ENCODE results near the gene LHPP.

LHPP gene

GRCh38 chr10:124544711-124545110 is 83.1 kb downstream of the LHPP start:
- DNase-seq (ENCODE audit: low spot score), result no peak
- Histone ChIP-seq H3K4me2 (ENCODE audit: insufficient read depth, low read length, poor library complexity, severe bottlenecking) (no peak overlapping the region), H3K9me3 (replicated peaks in 1 of 2; ENCODE audit: control insufficient read depth in 2 of 2, insufficient read depth in 1 of 2, low read depth in 1 of 2, low read length in 2 of 2) (no peaks in the 10 kb centered on the region), H2BK15ac (ENCODE audit: low read length) (no peak overlapping the region), H3K18ac (ENCODE audit: low read length) (peak overlapping the region; percentile 71), H2BK12ac (ENCODE audit: low read length) (no peak overlapping the region), H3K4ac (ENCODE audit: low read length) (no peak overlapping the region), H3K14ac (ENCODE audit: low read length) (peak overlapping the region; percentile 94), H3K79me1 (ENCODE audit: low read depth, low read length) (no peaks in the 10 kb centered on the region), H3K4me1 (ENCODE audit: control insufficient read depth in 2 of 2, insufficient read depth in 1 of 2, low read depth in 1 of 2, low read length in 2 of 2) (peaks cover 4 to 12% of the 10 kb centered on the region in 2 donors), H2AK5ac (ENCODE audit: low read depth, low read length) (peak overlapping the region; percentile 84), H2BK5ac (ENCODE audit: low read length) (peak overlapping the region; percentile 60), H4K8ac (ENCODE audit: low read depth, low read length) (no peak overlapping the region), H4K91ac (ENCODE audit: low read depth, low read length, poor library complexity) (no peak overlapping the region), H3K4me3 (ENCODE audit: low read length in 2 of 2) (no peak overlapping the region), H3K36me3 (replicated peaks in 1 of 2; ENCODE audit: control insufficient read depth in 2 of 2, insufficient read depth in 2 of 2, low read length in 2 of 2) (no peaks in the 10 kb centered on the region), H3K9ac (ENCODE audit: low read depth, low read length, poor library complexity) (no peak overlapping the region), H3K27ac (replicated peaks; ENCODE audit: low read length) (no peak overlapping the region), H2BK120ac (ENCODE audit: low read depth, low read length) (peak overlapping the region; percentile 81), H2AFZ (ENCODE audit: low read length) (no peak overlapping the region), H3K23ac (ENCODE audit: low read depth, low read length, poor library complexity) (peak overlapping the region; percentile 55), H3K27me3 (ENCODE audit: control insufficient read depth in 3 of 3, insufficient read depth in 3 of 3, low read depth in 1 of 3, low read length in 3 of 3) (peaks cover 0 to 7% (median 0%) of the 10 kb centered on the region in 3 experiments)
- no CpG with 5 or more reads among the region's 16 CpGs for WGBS, 2 donors (ENCODE audit: extremely low coverage in 2 of 2, insufficient read length in 2 of 2, insufficient replicate concordance in 1 of 2)

- H3K14ac ChIP-seq (ENCODE audit: low read length), result no peak overlapping the region
- H3K18ac ChIP-seq (ENCODE audit: low read length), result no peak overlapping the region
- H3K23ac ChIP-seq (ENCODE audit: low read depth, low read length, poor library complexity), result peak overlapping the region; percentile 43
- no peak overlapping the region for H2AFZ ChIP-seq (ENCODE audit: low read length)
- H3K4me3 ChIP-seq (ENCODE audit: low read length in 2 of 2), result no peak overlapping the region
- no peak overlapping the region for H4K91ac ChIP-seq (ENCODE audit: low read depth, low read length, poor library complexity)
- H2BK12ac ChIP-seq (ENCODE audit: low read length), result no peak overlapping the region
- no peaks in the 10 kb centered on the region for H3K9me3 ChIP-seq (replicated peaks in 1 of 2; ENCODE audit: control insufficient read depth in 2 of 2, insufficient read depth in 1 of 2, low read depth in 1 of 2, low read length in 2 of 2)
- peak overlapping the region; percentile 60 for H2BK5ac ChIP-seq (ENCODE audit: low read length)
- H3K4ac ChIP-seq (ENCODE audit: low read length), result no peak overlapping the region
- no CpG with 5 or more reads among the region's 23 CpGs for WGBS, 2 donors (ENCODE audit: extremely low coverage in 2 of 2, insufficient read length in 2 of 2, insufficient replicate concordance in 1 of 2)
- no peak overlapping the region for H3K9ac ChIP-seq (ENCODE audit: low read depth, low read length, poor library complexity)
- H3K36me3 ChIP-seq (replicated peaks in 1 of 2; ENCODE audit: control insufficient read depth in 2 of 2, insufficient read depth in 2 of 2, low read length in 2 of 2), result no peaks in the 10 kb centered on the region
- no peak overlapping the region for H2BK120ac ChIP-seq (ENCODE audit: low read depth, low read length)
- peaks cover 0 to 7% (median 0%) of the 10 kb centered on the region in 3 experiments for H3K27me3 ChIP-seq (ENCODE audit: control insufficient read depth in 3 of 3, insufficient read depth in 3 of 3, low read depth in 1 of 3, low read length in 3 of 3)
- no peaks in the 10 kb centered on the region for H3K79me1 ChIP-seq (ENCODE audit: low read depth, low read length)
- H2BK15ac ChIP-seq (ENCODE audit: low read length), result peak overlapping the region; percentile 6
- DNase-seq (ENCODE audit: low spot score), result no peak
- no peak overlapping the region for H3K27ac ChIP-seq (replicated peaks; ENCODE audit: low read length)
- no peak overlapping the region for H3K4me2 ChIP-seq (ENCODE audit: insufficient read depth, low read length, poor library complexity, severe bottlenecking)
- H2AK5ac ChIP-seq (ENCODE audit: low read depth, low read length), result peak overlapping the region; percentile 83
- peaks cover 6 to 15% of the 10 kb centered on the region in 2 donors for H3K4me1 ChIP-seq (ENCODE audit: control insufficient read depth in 2 of 2, insufficient read depth in 1 of 2, low read depth in 1 of 2, low read length in 2 of 2)
- H4K8ac ChIP-seq (ENCODE audit: low read depth, low read length), result no peak overlapping the region
Observed at GRCh38 chr10:124545351-124546054, 83.9 kb downstream of the LHPP start.

- Histone ChIP-seq H3K4me2 (ENCODE audit: insufficient read depth, low read length, poor library complexity, severe bottlenecking) (no peak overlapping the region), H3K79me1 (ENCODE audit: low read depth, low read length) (no peaks in the 10 kb centered on the region), H3K14ac (ENCODE audit: low read length) (peak overlapping the region; percentile 56), H4K91ac (ENCODE audit: low read depth, low read length, poor library complexity) (no peak overlapping the region), H3K27me3 (ENCODE audit: control insufficient read depth in 3 of 3, insufficient read depth in 3 of 3, low read depth in 1 of 3, low read length in 3 of 3) (peaks cover 0 to 7% (median 0%) of the 10 kb centered on the region in 3 experiments), H4K8ac (ENCODE audit: low read depth, low read length) (no peak overlapping the region), H2BK5ac (ENCODE audit: low read length) (no peak overlapping the region), H2BK12ac (ENCODE audit: low read length) (no peak overlapping the region), H3K23ac (ENCODE audit: low read depth, low read length, poor library complexity) (peak overlapping the region; percentile 43), H2BK120ac (ENCODE audit: low read depth, low read length) (no peak overlapping the region), H3K4me1 (ENCODE audit: control insufficient read depth in 2 of 2, insufficient read depth in 1 of 2, low read depth in 1 of 2, low read length in 2 of 2) (peaks cover 8 to 15% of the 10 kb centered on the region in 2 donors), H3K27ac (replicated peaks; ENCODE audit: low read length) (no peak overlapping the region), H3K36me3 (replicated peaks in 1 of 2; ENCODE audit: control insufficient read depth in 2 of 2, insufficient read depth in 2 of 2, low read length in 2 of 2) (no peaks in the 10 kb centered on the region), H3K4me3 (ENCODE audit: low read length in 2 of 2) (no peak overlapping the region), H3K18ac (ENCODE audit: low read length) (no peak overlapping the region), H3K4ac (ENCODE audit: low read length) (no peak overlapping the region), H3K9ac (ENCODE audit: low read depth, low read length, poor library complexity) (no peak overlapping the region), H2AK5ac (ENCODE audit: low read depth, low read length) (peak overlapping the region; percentile 83), H2BK15ac (ENCODE audit: low read length) (no peak overlapping the region), H2AFZ (ENCODE audit: low read length) (no peak overlapping the region), H3K9me3 (replicated peaks in 1 of 2; ENCODE audit: control insufficient read depth in 2 of 2, insufficient read depth in 1 of 2, low read depth in 1 of 2, low read length in 2 of 2) (no peaks in the 10 kb centered on the region)
- DNase-seq (ENCODE audit: low spot score), result no peak
- WGBS, 2 donors (ENCODE audit: extremely low coverage in 2 of 2, insufficient read length in 2 of 2, insufficient replicate concordance in 1 of 2), result no CpG with 5 or more reads among the region's 9 CpGs
Observed at GRCh38 chr10:124546055-124546369, 84.4 kb downstream of the LHPP start.

GRCh38 chr10:124546957-124547646 is 85.5 kb downstream of the LHPP start:
- H2AFZ ChIP-seq (ENCODE audit: low read length), result peak overlapping the region; percentile 68
- peak overlapping the region; percentile 56 for H4K91ac ChIP-seq (ENCODE audit: low read depth, low read length, poor library complexity)
- H2BK15ac ChIP-seq (ENCODE audit: low read length), result no peak overlapping the region
- H3K23ac ChIP-seq (ENCODE audit: low read depth, low read length, poor library complexity), result no peak overlapping the region
- no peak overlapping the region for H3K4me2 ChIP-seq (ENCODE audit: insufficient read depth, low read length, poor library complexity, severe bottlenecking)
- H2BK12ac ChIP-seq (ENCODE audit: low read length), result no peak overlapping the region
- no peak overlapping the region for H3K4ac ChIP-seq (ENCODE audit: low read length)
- no peaks in the 10 kb centered on the region for H3K9me3 ChIP-seq (replicated peaks in 1 of 2; ENCODE audit: control insufficient read depth in 2 of 2, insufficient read depth in 1 of 2, low read depth in 1 of 2, low read length in 2 of 2)
- no peak overlapping the region for H2BK5ac ChIP-seq (ENCODE audit: low read length)
- H3K14ac ChIP-seq (ENCODE audit: low read length), result no peak overlapping the region
- whole genome bisulfite sequencing, 2 donors (ENCODE audit: extremely low coverage in 2 of 2, insufficient read length in 2 of 2, insufficient replicate concordance in 1 of 2), result no CpG with 5 or more reads among the region's 15 CpGs
- no peaks in the 10 kb centered on the region for H3K79me1 ChIP-seq (ENCODE audit: low read depth, low read length)
- H3K4me1 ChIP-seq (ENCODE audit: control insufficient read depth in 2 of 2, insufficient read depth in 1 of 2, low read depth in 1 of 2, low read length in 2 of 2), result peaks cover 13 to 15% of the 10 kb centered on the region in 2 donors
- no peak for DNase-seq (ENCODE audit: low spot score)
- H3K27me3 ChIP-seq (ENCODE audit: control insufficient read depth in 3 of 3, insufficient read depth in 3 of 3, low read depth in 1 of 3, low read length in 3 of 3), result peaks cover 0 to 7% (median 0%) of the 10 kb centered on the region in 3 experiments
- H4K8ac ChIP-seq (ENCODE audit: low read depth, low read length), result no peak overlapping the region
- H3K27ac ChIP-seq (replicated peaks; ENCODE audit: low read length), result no peak overlapping the region
- no peaks in the 10 kb centered on the region for H3K36me3 ChIP-seq (replicated peaks in 1 of 2; ENCODE audit: control insufficient read depth in 2 of 2, insufficient read depth in 2 of 2, low read length in 2 of 2)
- H3K18ac ChIP-seq (ENCODE audit: low read length), result no peak overlapping the region
- no peak overlapping the region for H3K4me3 ChIP-seq (ENCODE audit: low read length in 2 of 2)
- H3K9ac ChIP-seq (ENCODE audit: low read depth, low read length, poor library complexity), result peak overlapping the region; percentile 64
- peak overlapping the region; percentile 37 for H2AK5ac ChIP-seq (ENCODE audit: low read depth, low read length)
- H2BK120ac ChIP-seq (ENCODE audit: low read depth, low read length), result peak overlapping the region; percentile 6

All from neuronal stem cell (in vitro differentiated cells).